HG03575 (cell line): ENCODE results near the gene NPAS2.

Experiments used
- ATAC-seq: cut with Tn5 transposase; IDR thresholded peaks from one replicate; pipeline ENCODE4 v1.9.1; 2021; ENCODE audit not compliant: unreplicated experiment, insufficient number of reproducible peaks, low FRiP score; ENCODE audit errors: extremely low read depth

Gene NPAS2

DNA sequence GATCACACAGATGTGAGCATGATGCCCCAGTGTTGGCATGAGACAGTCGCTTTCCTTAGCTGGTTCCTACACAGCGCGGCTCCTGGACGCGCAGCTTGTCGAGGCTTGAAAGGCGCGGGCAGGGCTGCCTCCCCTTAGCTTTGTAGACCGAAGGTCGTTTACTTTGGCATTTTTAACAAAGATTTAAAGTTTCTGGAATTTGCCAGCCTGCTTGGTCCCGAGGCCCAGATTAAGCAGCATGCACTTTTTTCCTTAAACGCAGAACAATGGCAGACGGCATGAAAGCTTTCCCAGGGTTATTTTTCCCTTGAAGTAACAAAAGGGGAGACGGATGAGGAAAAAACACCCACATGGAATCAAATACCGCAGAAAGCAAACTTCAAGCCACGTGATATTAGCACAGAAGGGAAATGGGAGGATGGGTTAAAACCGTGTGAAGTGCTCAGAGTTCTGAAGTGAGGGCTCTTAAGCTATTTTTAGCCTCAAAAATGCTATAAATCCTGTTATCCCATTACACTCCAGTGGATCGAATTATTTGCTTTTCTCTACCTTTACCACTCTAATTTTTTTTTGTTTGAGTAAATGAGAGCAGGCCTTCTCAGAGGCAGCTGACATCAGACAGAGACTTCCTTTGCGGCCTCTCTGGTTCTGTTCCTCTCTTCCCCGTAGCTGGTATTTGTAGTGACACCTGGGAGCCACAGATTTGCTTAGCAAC is 55.7 kb downstream of the NPAS2 start:
- ATAC-seq: no peak

DNA sequence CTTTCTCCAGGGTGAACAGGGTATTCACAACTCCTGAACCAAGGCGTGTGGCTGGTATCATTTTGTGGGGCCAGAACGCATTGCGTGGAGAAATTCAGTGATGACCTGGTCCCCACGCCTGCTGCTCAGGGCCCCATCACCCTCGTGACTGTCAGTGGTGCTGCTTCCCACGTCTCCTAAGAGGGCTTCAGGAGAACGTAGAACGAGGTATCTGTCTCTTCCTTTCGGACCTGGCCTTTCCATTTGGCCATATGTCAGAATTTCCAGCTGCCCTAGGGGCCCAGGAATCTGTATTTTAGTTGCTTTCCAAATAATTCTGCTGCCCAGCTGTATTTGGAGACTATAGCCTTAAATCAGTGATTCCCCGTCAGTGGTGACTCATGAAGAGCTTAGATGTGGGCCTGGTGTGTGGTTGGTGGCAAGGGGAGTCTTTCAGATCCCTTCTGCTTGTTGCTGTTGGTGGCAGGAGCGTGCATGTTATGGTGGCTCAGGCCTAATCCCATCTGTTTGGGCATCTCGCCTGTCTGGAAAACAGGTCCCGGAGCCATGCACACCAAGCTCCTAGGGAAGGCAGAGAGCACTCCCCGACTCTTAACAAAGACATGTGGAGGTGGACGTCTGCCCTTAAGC is 56.4 kb downstream of the NPAS2 start:
- ATAC-seq: no peak

DNA sequence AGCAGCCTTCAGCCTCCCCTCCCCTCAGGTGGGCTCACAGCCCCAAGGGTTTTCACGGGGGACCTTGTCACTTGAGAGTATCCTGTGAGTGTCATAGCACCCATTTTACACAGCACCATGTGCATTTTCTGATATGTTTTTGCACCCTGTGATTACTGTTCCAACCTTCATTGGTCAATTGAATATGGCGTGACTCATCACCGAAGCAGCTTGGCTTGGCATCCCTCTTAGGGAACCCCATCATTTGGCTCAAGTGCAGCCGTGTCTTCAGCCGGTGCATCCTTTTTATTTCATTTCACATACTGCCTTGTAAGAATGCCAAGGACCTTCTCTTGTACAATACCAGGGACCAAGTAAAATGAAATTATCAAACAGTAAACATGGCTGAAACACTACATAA is 57.6 kb downstream of the NPAS2 start:
- no peak for ATAC-seq

DNA sequence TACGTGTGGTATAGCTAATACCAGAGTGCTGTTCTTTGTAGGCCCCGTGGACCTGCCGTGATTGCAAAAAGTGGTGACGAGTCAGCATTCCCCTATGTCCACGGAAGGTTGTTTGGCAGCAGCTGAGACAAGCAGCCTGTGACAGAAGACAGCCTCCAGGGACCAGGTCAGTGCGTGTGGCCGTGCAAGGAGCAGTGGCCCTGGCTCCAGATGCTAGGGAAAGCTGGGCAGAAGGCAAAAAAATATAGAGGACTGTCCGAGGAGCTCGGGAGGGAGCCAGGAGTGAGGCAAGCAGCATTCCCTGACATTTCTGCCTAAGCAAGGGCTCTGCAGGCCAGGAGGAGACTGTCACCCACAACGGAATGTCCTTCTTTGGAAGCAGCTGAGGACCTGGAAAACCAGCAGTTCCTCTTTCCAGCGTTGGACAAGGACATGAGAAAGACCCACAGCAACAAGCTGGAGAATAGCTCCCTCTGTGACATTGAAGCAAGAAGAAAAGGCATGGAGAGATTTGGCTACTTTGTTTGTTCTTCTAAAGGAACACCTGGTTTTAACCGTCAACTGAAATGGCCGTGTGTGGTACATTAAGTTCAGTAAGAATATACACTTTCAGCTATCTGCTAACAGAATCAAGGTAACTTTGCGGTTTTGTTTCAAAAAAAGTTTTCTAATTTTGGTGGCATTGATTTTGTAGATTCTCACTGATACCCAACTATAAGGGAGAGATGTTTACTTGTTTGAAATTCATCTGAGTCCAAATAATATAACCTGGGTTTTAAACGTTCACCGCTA is 58.3 kb downstream of the NPAS2 start:
- no peak for ATAC-seq

DNA sequence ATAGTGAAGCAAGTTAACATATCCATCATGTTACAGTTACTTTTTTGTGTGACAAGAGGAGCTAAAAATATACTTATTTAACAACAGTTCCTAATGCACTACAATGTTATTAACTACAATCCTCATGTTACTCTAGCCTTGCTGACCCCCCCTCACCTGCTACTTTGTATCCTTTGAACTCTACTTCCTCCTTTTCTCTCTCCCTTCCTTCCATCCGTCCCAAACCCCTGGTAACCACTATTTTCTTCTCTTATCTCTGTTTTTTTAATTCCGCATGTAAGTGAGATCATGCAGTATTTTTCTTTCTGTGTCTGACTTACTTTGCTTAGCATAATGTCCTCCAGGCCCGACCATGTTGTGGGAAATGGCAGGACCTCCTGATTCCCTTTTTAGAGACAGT is 59.4 kb downstream of the NPAS2 start:
- no peak for ATAC-seq

DNA sequence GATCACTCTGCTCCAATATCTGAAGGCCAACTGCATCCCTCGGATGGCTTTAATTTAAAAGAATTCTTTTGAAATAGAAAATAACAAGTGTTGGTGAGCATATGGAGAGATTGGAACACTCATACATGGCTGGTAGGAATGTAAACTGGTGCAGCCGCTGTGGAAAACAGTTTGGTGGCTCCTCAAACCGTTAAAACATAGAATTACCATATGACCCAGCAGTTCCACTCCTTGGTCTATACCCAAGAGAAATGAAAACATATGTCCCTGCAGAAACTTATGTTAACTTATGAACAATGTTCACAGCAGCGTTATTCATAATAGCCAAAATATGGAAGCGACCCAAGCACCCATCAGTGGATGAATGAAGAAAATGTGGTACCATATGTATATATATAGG is 60.1 kb downstream of the NPAS2 start:
- no peak for ATAC-seq

DNA sequence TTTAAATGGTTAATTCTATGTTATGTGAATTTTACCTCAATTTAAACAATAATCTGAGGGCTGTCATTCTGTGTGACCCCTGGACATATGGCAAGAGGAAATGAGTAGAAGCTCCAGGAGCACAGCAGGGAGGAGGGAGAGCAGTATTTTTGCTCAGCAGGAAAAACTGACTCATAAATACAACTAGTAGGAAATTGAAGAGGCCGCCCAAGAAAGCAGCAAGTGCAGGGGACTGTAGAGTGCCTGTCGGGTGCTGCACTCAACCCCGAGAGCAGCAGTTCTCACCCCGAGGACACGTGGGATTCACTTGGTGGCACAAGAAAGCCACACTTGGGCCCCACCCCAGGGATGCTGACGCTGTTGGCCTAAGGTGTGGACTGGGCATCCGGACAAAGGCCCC is 60.8 kb downstream of the NPAS2 start:
- no peak for ATAC-seq

DNA sequence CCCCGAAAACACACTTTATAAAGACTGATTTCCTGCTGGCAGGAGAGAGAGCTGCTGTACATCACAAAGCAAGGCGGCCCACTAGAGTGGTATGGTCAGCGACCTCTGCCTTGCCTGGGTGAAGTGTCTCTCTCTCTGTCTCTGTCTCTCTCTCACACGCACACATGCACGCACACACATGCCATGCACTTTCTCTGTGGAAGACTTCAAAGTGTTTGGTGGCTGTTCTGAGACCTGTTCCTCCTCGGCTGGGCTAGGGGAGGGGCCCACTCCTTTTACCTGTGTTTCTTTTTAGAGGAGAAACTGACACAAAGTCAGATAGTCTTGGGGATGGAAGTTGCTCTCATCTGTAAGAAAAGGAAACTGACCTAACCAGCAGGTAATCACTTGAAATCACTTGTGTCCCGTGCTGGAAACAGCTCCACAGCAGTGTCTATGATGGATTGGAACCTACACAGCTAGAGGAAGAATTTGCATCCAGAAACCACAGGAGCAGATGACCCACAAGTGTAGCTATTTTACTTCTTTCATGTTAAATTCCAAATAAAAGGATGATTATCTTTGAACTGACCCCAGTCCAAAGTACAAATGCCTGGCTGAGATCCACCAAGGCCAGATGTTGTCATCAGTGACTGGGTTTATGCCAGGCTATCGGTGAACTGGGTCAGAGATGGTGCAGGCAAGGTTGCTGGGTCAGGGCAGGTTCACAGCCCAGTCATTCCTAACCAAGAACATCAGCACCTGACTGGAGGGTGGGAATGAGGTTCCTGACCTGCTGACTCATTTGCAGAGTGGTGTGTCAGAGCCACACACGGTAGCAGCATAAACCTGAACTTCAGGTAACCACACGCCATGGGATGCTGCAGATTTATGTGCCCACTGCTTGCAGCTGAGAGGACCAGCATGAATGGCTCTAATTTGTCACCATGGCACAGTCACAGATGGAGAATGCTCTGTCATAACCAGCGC is 63.0 kb downstream of the NPAS2 start:
- ATAC-seq: no peak

DNA sequence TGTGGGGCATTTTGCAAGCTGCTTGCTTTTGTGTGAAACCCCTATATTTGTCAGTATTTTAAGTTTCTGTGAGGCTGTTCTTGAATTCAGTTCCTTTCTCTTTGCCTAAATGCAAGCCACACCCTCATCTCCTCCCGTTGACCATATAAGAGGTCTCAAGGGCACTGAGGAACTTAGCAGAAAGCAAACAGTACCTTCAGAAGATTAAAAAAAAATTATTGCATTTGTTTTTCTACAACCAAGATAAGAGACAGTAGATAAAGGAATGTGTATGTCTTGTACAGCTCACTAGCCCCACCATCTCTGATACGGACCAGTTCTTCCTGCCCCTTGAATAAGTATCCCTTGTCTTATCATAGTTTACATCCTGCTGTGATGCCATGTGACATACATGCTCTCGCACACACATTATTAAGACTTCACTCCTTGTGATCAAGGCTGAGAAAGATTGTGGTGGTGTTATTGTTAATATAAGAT is 64.2 kb downstream of the NPAS2 start:
- ATAC-seq: no peak

DNA sequence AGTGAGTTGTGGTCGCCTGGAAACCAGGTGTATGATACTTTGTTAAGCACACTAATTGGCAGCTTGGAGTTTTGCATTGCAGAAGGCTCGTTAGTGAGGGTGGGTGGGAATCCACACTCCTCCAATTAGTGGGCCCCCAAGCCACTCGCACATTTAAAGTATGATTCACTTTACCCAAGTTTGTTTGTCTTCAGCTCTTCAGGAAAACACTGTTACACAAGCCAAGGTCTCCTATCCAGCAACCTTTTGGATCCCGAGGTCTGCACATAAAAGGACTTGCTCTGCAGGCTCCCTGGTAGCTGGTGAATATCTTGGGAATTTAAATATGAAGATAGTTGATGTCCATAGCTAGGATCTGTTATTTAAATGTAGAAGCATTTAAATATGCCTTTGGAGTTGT is 66.1 kb downstream of the NPAS2 start:
- no peak for ATAC-seq

DNA sequence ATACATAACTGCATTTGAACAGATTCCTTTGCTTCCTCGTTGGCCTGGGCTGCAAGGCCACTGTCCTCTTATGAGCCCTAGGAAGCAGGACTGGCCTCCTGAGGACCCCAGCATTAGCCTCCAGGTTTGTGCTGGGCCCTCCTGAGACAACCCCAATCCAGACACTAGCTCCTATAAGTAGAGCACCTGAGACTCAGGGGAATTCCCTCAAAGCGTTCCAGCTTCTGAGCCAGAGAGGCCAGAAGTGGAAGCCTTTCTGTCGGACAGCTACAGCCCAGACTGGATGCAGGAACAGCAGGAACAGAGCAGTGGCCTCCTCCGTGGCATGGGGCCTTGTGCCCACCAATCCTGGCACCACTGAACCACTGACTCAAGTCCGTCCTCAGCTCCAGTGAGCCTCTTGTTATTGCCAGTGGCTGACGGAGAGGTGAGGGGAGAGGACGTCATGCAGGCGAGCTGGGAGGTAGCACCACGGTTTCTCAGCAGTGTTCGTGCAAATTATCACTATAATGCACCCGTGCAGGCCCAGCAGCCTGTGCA is 67.2 kb downstream of the NPAS2 start:
- no peak for ATAC-seq

DNA sequence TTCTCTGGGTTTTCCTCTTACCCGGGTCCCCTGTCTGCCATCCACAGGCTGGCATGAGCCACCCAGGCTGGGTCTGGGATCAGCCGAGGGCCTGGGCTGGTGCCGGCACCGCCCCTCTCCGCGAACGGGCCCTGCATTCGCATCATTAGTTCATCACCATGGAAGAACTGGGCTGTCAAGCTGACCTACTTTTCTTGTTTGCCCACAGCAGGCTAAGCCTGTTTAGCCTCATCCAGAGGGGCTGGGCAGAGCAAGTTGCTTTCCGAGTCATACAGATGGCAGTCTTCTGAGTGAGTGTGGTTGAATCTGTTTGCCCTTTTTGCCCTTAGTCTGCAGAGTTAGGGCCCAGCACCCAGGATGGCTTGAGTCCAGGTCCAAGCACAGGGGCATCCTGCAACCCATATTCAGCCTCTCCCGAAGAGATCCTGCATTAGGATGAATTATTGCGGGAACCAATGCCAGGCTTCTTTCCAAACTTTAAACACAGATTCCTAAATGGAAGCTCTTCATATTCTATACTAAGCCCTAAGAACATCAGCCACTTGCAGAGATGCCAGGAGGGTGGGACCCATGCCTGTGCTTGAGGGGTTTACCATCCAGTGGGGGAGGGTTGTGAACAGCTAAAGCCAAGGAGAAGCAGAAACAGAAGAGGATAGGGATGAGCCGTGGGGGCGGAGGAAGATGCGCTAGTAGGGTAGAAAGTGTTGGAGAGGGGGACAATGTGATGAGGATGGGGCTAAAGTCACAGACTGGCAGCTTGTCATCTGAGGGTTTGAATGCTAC is 68.0 kb downstream of the NPAS2 start:
- no peak for ATAC-seq

DNA sequence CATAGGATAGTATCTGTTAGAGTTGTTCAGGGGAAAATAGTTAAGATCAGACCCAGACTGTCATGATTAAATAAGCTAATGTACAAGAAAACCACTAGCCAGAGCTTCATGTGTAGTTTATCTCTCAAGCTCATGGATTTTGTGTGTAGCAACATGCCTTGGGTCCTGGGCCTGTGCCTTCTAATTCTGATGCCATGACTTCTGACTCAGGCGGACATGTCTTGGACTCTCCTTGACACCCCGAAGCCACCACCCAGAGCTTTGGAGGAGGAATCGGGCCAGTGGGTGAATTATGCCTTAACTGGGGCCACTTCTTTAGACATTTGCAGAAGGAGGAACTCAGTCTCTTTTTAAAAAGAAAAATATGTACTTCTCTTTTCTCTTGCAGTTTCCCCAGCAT is 68.7 kb downstream of the NPAS2 start:
- no peak for ATAC-seq

DNA sequence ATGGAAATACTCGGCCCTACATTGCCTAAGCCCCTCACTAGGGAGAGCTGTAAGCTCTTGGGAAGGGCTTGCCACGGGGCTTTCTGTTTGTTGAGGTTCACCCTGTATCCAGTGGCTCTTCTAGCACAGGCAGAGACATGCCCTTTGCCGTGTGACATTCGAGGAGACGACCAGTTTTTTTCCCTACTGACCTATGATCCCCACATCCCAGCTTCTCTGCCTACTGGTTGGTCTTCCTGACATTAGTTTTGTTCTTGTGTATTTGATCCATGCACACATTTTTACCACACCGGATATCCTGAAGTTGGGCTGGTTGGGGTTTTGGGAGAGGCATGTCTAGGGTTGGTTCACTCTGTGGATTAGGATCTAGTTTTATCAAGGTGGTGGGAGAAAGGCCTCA is 69.3 kb downstream of the NPAS2 start:
- ATAC-seq: no peak

DNA sequence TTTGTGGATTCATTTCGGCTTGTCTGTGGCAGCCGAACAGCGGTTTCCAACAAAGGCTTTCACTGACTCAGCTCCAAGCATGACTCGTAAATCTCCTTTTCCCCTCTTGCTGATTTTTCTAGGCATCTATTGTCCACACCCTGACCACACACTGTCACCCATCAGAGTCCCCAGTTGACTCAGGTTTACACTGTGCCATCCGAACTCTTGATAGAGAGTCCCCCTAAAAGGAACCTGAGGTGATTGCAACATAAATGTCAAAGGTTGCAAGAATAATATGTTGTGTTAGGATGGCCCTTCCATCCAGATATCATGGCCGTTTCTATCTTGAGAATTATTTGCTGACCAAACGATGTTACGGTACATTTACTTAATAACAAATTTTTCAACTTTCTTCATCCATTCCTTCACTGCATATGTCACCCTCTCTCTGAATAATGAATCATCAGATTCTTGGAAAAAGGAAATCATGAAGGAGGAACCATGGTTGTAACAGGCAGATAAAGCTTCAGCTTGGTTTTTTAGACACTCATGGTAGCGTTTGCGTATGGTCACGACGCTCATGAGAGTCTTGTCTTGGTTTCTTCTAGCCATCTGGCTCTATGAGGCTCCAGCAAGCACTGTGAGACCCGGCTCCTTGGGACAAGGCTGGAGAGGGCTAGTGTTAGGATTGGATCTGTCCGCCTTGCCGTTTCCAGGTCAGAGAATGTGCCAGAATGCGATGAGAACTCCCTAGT is 72.1 kb downstream of the NPAS2 start:
- no peak for ATAC-seq

DNA sequence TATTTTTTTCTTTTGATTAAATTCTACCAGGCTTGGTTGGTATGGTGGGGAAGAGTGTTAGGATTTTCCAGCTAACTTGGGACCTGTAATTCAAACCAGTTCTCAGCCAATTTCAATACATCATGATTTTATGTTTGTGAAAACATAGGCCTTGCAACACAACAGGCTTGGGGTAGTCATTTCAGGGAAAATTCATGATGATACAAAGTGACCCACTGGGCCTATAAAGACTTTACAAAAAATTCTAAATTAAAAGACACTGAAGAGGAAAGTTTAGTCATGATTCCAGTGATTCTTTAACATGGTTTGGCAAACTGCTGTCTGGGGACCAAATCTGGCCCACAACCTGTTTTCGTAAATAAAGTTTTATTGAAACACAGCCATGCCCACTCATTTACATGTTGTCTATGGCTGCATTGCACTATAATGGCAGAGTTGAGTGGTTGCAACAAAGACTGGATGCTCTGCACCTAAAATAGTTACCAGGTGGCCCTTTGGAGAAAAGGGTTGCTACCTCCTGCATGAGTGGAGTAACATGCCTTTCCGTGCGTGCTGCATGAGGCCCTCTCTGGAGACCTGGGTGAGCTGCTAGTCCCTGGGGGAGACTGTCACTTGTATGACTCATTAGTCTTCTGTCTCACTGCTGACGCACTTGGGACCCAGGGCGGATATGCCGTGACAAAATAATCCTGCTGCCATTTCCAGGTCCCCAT is 73.6 kb downstream of the NPAS2 start:
- ATAC-seq: no peak
